MCF 10A (cell line): Measurements from ENCODE around the gene EFNB3. TPM values are rescaled to one million over a fixed set of nuclear protein-coding genes. Genes with fewer than 3 reads are reported as not detected.

Source experiments
- BruUV-seq: library from RNA; stranded (reverse); fragments of 400-500 nt; replicated peaks from 2 replicates; lab custom pipeline; 2021; lab: Mats Ljungman, UMichigan
- CTCF ChIA-PET: fragments of 300-600 bp; sonication (Branson Sonifier 250); formaldehyde crosslinking; extraction: SDS; loops from one replicate; lab custom pipeline; 2021; ENCODE audit warnings: antibody characterized with exemption, inconsistent platforms; lab: Yijun Ruan, JAX
- POLR2A ChIA-PET: fragments of 300-600, 350-650 bp; sonication (Branson Sonifier 250); formaldehyde crosslinking; extraction: SDS; loops from one replicate; lab custom pipeline; 2020; ENCODE audit warnings: antibody characterized with exemption, inconsistent platforms; lab: Yijun Ruan, JAX
- DNase-seq: peaks from one replicate; pipeline ENCODE4 v3.0.0-alpha.2; 2018; ENCODE audit not compliant: unreplicated experiment
- H3K27ac Mint-ChIP-seq: one replicate; pipeline ENCODE4 v1.8.0; 2022; ENCODE audit warnings: mild to moderate bottlenecking, low read depth, mixed read lengths; ENCODE audit not compliant: unreplicated experiment
- H3K27me3 Mint-ChIP-seq: one replicate; pipeline ENCODE4 v1.8.0; 2022; ENCODE audit warnings: mixed read lengths; ENCODE audit not compliant: insufficient read depth, unreplicated experiment
- H3K36me3 Mint-ChIP-seq: one replicate; pipeline ENCODE4 v1.8.0; 2022; ENCODE audit warnings: mild to moderate bottlenecking, moderate library complexity, mixed read lengths; ENCODE audit not compliant: insufficient read depth, unreplicated experiment
- H3K4me1 Mint-ChIP-seq: one replicate; pipeline ENCODE4 v1.8.0; 2022; ENCODE audit warnings: mixed read lengths; ENCODE audit not compliant: insufficient read depth, unreplicated experiment
- H3K4me3 Mint-ChIP-seq: one replicate; pipeline ENCODE4 v1.8.0; 2022; ENCODE audit warnings: mild to moderate bottlenecking, moderate library complexity, mixed read lengths; ENCODE audit not compliant: unreplicated experiment
- H3K9me3 Mint-ChIP-seq: one replicate; pipeline ENCODE4 v1.8.0; 2022; ENCODE audit warnings: mixed read lengths; ENCODE audit not compliant: unreplicated experiment
- CTCF ChIP-seq: fragments of 200-600 bp; IDR thresholded peaks from one replicate; pipeline ENCODE4 v1.8.0; 2022; ENCODE audit warnings: antibody characterized with exemption, mild to moderate bottlenecking; ENCODE audit not compliant: unreplicated experiment
- intact Hi-C: fragments of 100-400 bp; cut with micrococcal nuclease; formaldehyde crosslinking; loops from 2 replicates; pipeline ENCODE4 v1.14.1; 2022
- total RNA-seq: library from RNA; stranded (reverse); gene quantifications from 2 replicates; pipeline ENCODE4 v1.2.3, GENCODE V29; 2022

EFNB3 gene
- total RNA-seq, 1 experiment from 2014 or later, result 1.4 TPM

DNA sequence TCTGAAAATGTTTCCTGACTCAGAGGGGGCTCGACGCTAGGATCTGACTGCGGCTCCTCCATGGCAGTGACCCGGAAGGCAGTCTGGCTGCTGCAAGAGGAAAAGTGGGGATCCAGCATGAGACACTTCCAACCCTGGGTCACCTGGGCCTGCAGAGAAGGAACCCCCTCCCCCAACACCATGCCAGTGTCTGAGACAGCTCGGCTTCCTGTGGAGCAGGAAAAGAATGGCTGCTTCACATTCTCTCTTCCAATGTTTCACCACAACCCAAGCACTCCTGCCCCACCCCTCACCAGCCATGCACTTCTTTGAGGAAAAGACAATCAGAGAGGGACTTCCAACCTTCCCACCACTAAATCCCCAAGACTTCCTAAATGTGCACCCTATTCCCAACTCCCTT lies 28.5 kb upstream of the EFNB3 start:
- no peaks in the 10 kb centered on the region for H3K27me3 Mint-ChIP-seq
- H3K27ac Mint-ChIP-seq, result no peak overlapping the region
- TF ChIP-seq CTCF, result no peak
- peaks cover 74% of the 10 kb centered on the region for H3K36me3 Mint-ChIP-seq
- POLR2A ChIA-PET, result interaction anchor here (0.9 kb wide), 1 partner anchor 10 kb away, joined by 3 read pairs; no protein-coding TSS in a partner anchor
- DNase-seq, result no peak
- no peaks in the 10 kb centered on the region for H3K4me1 Mint-ChIP-seq
- no peak overlapping the region for H3K4me3 Mint-ChIP-seq
- BruUV-seq, result no TSS peak
- intact Hi-C loops, result no loop called here
- H3K9me3 Mint-ChIP-seq, result peaks cover 8% of the 10 kb centered on the region
- CTCF ChIA-PET, result interaction anchor here (0.6 to 1.1 kb wide), 4 partner anchors 11 to 222 kb away, joined by 3 read pairs; no protein-coding TSS in a partner anchor

GRCh38 chr17:7677388-7678067 lies 27.5 kb upstream of the EFNB3 start:
- no peak for TF ChIP-seq CTCF
- no peaks in the 10 kb centered on the region for H3K4me1 Mint-ChIP-seq
- intact Hi-C loops, result no loop called here
- no TSS peak for BruUV-seq
- ChIA-PET POLR2A (interaction anchor here (1.9 kb wide), 1 partner anchor 9 kb away, joined by 10 read pairs; the partner anchor contains the start of gene TP53), CTCF (interaction anchor here (0.6 to 1.4 kb wide), 4 partner anchors 10 to 117 kb away, joined by 3 to 5 read pairs (median 3); no protein-coding TSS in a partner anchor)
- H3K27ac Mint-ChIP-seq, result peak overlapping the region; percentile 14
- no peaks in the 10 kb centered on the region for H3K27me3 Mint-ChIP-seq
- H3K4me3 Mint-ChIP-seq, result no peak overlapping the region
- peaks cover 64% of the 10 kb centered on the region for H3K36me3 Mint-ChIP-seq
- H3K9me3 Mint-ChIP-seq, result peaks cover 8% of the 10 kb centered on the region
- DNase-seq, result no peak

- CTCF ChIA-PET, result interaction anchor here (0.6 to 7.3 kb wide), 8 partner anchors 12 to 1158 kb away, joined by 3 to 89 read pairs (median 4); partner anchors contain the start of genes MPDU1, SAT2 and SOX15
- H3K9me3 Mint-ChIP-seq, result no peaks in the 10 kb centered on the region
- no TSS peak for BruUV-seq
- H3K27ac Mint-ChIP-seq, result peak overlapping the region; percentile 100
- no peak for TF ChIP-seq CTCF
- no peak for DNase-seq
- H3K4me3 Mint-ChIP-seq, result peak overlapping the region; percentile 97
- POLR2A ChIA-PET, result interaction anchor here (0.6 to 7.2 kb wide), 22 partner anchors 12 to 472 kb away, joined by 3 to 303 read pairs (median 8); partner anchors contain the start of genes CD68, DNAH2, FXR2 and MPDU1
- peaks cover 42% of the 10 kb centered on the region for H3K36me3 Mint-ChIP-seq
- H3K4me1 Mint-ChIP-seq, result peaks cover 18% of the 10 kb centered on the region
- no peaks in the 10 kb centered on the region for H3K27me3 Mint-ChIP-seq
- intact Hi-C loops, result loop anchor here (5.0 to 10.0 kb wide), 4 partner anchors 113 to 330 kb away; partner anchors contain the start of genes FGF11, KCTD11, TMEM102 and TMEM95
Observed at GRCh38 chr17:7684851-7685532, 20.0 kb upstream of the EFNB3 start.
